Ovary (tissue), 3 donors: ENCODE data around the gene GTF2IRD1.
"Not testable (repeated sequence)": the region's sequence is repeated elsewhere in the genome, so short reads cannot be mapped to it uniquely, and the experiment has no call there.

ENCODE experiments used
- CTCF ChIP-seq, 3 donors: fragments of 450-650 bp in 2 of 3; fragments of 200-600 bp in 1 of 3; IDR thresholded peaks; one replicate each; pipeline versions ENCODE4 v1.5.1 to v1.8.0; 2016 to 2022; ENCODE audit warnings: antibody characterized with exemption in 3 of 3, mild to moderate bottlenecking in 1 of 3
- POLR2A ChIP-seq: fragments of 450-650 bp; IDR thresholded peaks from one replicate; pipeline ENCODE4 v1.6.1; 2017; ENCODE audit warnings: antibody characterized with exemption, mild to moderate bottlenecking, moderate library complexity
- donor health status: DM: no; HTN: no; CAD: no.

GRCh38 chr7:74430409-74430808 is 23.3 kb upstream of the GTF2IRD1 start:
- not testable (repeated sequence) for TF ChIP-seq CTCF (IDR thresholded peaks at IDR 0.05); POLR2A
